RWPE1 (cell line): ENCODE data around the gene POFUT2.

Source experiments
- CTCF ChIA-PET: fragments of 350-600 bp; sonication (Branson Sonifier 250); formaldehyde crosslinking; extraction: SDS; loops from one replicate; lab custom pipeline; 2021; lab: Yijun Ruan, JAX
- POLR2A ChIA-PET: fragments of 400-600 bp; formaldehyde crosslinking; extraction: SDS; loops from one replicate; lab custom pipeline; 2020; ENCODE audit warnings: antibody characterized with exemption; ENCODE audit not compliant: low non-redundant PET; lab: Yijun Ruan, JAX
- DNase-seq: peaks from one replicate; pipeline ENCODE4 v3.0.0; 2012; ENCODE audit warnings: low spot score
- H3K27ac ChIP-seq: fragments of 450-650 bp; 2 replicates; pipeline ENCODE4 v1.5.1; 2017
- CTCF ChIP-seq: fragments of 450-650 bp; conservative IDR thresholded peaks from 2 replicates; pipeline ENCODE4 v1.5.1; 2017; ENCODE audit warnings: low read depth, mild to moderate bottlenecking

Gene POFUT2

DNA sequence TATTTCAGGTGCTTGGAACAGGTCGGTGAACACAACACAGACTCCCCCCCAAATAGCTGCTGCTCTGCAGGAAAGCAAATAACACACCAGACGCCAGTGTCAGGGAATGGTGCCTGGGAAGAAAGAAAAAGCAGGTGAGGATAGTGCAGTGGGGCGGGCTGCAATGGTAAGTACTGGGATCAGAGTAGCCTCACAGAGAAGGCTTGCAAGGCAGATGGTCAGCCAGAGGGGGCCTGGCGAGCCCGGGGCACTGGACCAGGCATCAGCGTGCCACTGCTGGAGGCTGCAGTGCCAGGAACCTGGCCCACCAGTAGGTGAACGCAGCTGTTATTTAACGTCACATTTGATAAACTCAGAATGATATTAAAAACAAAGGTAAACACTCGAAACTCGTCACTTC is 60.0 kb downstream of the POFUT2 start:
- no peak overlapping the region for H3K27ac ChIP-seq
- TF ChIP-seq CTCF, result no peak
- CTCF ChIA-PET, result interaction anchor here (1.0 to 1.4 kb wide), 2 partner anchors 87 to 90 kb away, joined by 3 to 6 read pairs; no protein-coding TSS in a partner anchor
- DNase-seq, result no peak
- POLR2A ChIA-PET, result interaction anchor here (0.6 kb wide), 1 partner anchor 284 kb away, joined by 3 read pairs; no protein-coding TSS in a partner anchor

- ChIA-PET CTCF (interaction anchor here (0.6 to 1.4 kb wide), 3 partner anchors 10 to 277 kb away, joined by 3 to 6 read pairs (median 3); no protein-coding TSS in a partner anchor), POLR2A (no interaction called here)
- DNase-seq, result no peak
- no peak overlapping the region for H3K27ac ChIP-seq
- no peak for TF ChIP-seq CTCF
Observed at GRCh38 chr21:45226540-45227326, 61.0 kb downstream of the POFUT2 start.

DNA sequence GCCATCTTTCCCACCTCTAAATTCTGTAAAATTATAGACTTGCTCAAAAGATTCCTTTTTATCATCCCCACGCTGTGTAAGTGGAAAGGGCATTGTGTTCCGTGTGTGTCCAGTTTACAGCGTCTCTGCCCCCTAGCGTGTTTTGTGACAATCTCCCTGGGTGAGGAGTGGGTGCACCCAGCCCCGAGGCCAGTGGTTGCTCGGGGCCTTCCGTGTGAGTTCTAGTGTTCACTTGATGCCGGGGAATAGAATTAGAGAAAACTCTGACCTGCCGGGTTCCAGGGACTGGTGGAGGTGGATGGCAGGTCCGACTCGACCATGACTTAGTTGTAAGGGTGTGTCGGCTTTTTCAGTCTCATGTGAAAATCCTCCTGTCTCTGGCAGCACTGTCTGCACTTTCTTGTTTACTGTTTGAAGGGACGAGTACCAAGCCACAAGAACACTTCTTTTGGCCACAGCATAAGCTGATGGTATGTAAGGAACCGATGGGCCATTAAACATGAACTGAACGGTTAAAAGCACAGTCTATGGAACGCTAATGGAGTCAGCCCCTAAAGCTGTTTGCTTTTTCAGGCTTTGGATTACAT is 61.9 kb downstream of the POFUT2 start:
- ChIA-PET POLR2A (no interaction called here), CTCF (no interaction called here)
- DNase-seq, result no peak

GRCh38 chr21:45225041-45225740 is 62.5 kb downstream of the POFUT2 start:
- no peak overlapping the region for H3K27ac ChIP-seq
- POLR2A ChIA-PET, result no interaction called here
- DNase-seq, result no peak
- CTCF ChIA-PET, result no interaction called here
- TF ChIP-seq CTCF, result no peak

More for the DNA sequence above, 61.9 kb downstream of the POFUT2 start:
- no peak for TF ChIP-seq CTCF
- no peak overlapping the region for H3K27ac ChIP-seq

GRCh38 chr21:45224189-45224938 is 63.3 kb downstream of the POFUT2 start:
- POLR2A ChIA-PET, result no interaction called here
- CTCF ChIA-PET, result interaction anchor here (0.6 kb wide), 1 partner anchor 47 kb away, joined by 4 read pairs; no protein-coding TSS in a partner anchor
- no peak overlapping the region for H3K27ac ChIP-seq
- no peak for DNase-seq
- no peak for TF ChIP-seq CTCF
